OCI-LY3 (cell line): ENCODE data around the gene CELF5.
A peak's percentile ranks its signal among the peaks of the same experiment; 100 is the strongest.

Experiments used
- H2AFZ ChIP-seq: fragments of 200-600, 300-600 bp; shearing (Covaris generic); 2 replicates; pipeline ENCODE4 v1.6.0; 2014; ENCODE audit warnings: antibody characterized with exemption, low read depth, low read length
- H3K27ac ChIP-seq: fragments of 200-600, 300-600 bp; sonication (generic); 2 replicates; pipeline ENCODE4 v1.5.1; 2014; ENCODE audit warnings: mild to moderate bottlenecking, low read length, moderate library complexity, mixed read lengths
- H3K27me3 ChIP-seq: fragments of 200-600, 300-600 bp; sonication (generic); 2 replicates; pipeline ENCODE4 v1.6.1; 2014; ENCODE audit warnings: low read depth, low read length, mixed read lengths
- H3K36me3 ChIP-seq: fragments of 200-600, 300-600 bp; sonication (generic); replicated peaks from 2 replicates; pipeline ENCODE3; 2014; ENCODE audit warnings: low read depth, low read length, mixed read lengths
- H3K4me1 ChIP-seq: fragments of 300-600, 200-600 bp; sonication (generic); 2 replicates; pipeline ENCODE4 v1.6.1; 2014; ENCODE audit warnings: low read length, mixed read lengths
- H3K4me2 ChIP-seq: fragments of 200-600, 300-600 bp; sonication (generic); 2 replicates; pipeline ENCODE4 v1.6.1; 2014; ENCODE audit warnings: low read length, mixed read lengths
- H3K4me3 ChIP-seq: fragments of 300-600, 200-600 bp; sonication (generic); 2 replicates; pipeline ENCODE4 v1.5.1; 2014; ENCODE audit warnings: antibody characterized with exemption, mild to moderate bottlenecking, low read length, moderate library complexity
- H3K79me2 ChIP-seq: fragments of 300-600, 200-600 bp; shearing (Covaris generic); 2 replicates; pipeline ENCODE4 v1.6.1; 2014; ENCODE audit warnings: mild to moderate bottlenecking, low read length, mixed read lengths
- H3K9ac ChIP-seq: fragments of 300-600, 200-600 bp; shearing (Covaris generic); 2 replicates; pipeline ENCODE4 v1.6.0; 2014; ENCODE audit warnings: mild to moderate bottlenecking, low read length, moderate library complexity
- H3K9me3 ChIP-seq: fragments of 200-600, 300-600 bp; shearing (Covaris generic); 2 replicates; pipeline ENCODE4 v1.6.1; 2014; ENCODE audit warnings: low read length, mixed read lengths; ENCODE audit not compliant: insufficient read depth
- H4K20me1 ChIP-seq: fragments of 200-600, 300-600 bp; sonication (generic); 2 replicates; pipeline ENCODE4 v1.6.1; 2016; ENCODE audit warnings: low read length, mixed read lengths; ENCODE audit not compliant: insufficient read depth
- EZH2phosphoT487 ChIP-seq: fragments of 200-600 bp; shearing (Covaris generic); IDR thresholded peaks from 2 replicates; pipeline ENCODE4 v1.6.1; 2018; ENCODE audit warnings: antibody characterized with exemption, mixed run types, low read depth
- TF ChIP-seq, protein P1 (sequence below): fragments of 200-600, 300-600 bp; sonication (generic); IDR thresholded peaks from 2 replicates; pipeline ENCODE4 v1.5.1; 2014; ENCODE audit warnings: antibody characterized with exemption, low read length, low read depth

Gene CELF5

DNA sequence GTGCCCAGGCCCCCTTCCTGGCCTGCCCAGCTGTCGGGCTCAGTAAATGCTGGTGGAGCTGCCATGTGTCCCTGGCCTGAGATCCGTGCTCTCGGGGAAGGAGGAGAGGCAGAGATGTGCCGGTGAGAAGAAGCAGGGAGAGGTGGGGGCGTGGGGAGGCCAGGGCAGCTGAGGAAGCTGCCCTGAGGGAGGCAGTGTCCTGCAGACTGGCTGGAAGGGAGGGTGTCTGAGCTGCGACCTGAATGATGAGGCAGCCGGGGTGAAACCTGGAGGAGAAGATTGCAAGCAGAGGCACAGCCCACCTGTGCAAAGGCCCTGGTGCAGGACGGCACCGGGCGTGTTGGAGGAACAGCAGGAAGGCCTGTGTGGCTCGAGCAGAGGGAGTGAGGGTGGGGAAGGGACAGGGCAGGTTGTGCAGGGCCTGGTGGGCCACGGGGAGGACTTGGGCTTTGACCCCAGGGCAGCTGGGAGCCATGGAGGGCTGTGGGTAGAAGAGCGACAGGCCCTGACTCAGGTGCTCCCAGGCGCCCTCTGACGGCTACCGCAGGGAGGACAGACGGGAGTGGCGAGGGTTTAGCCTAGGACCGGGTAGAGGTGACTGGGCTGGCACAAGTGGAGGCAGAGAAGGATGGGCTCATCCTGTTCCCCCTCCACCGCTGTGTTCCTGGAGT is 14.0 kb upstream of the CELF5 start:
- H3K9ac ChIP-seq = no peak overlapping the region

DNA sequence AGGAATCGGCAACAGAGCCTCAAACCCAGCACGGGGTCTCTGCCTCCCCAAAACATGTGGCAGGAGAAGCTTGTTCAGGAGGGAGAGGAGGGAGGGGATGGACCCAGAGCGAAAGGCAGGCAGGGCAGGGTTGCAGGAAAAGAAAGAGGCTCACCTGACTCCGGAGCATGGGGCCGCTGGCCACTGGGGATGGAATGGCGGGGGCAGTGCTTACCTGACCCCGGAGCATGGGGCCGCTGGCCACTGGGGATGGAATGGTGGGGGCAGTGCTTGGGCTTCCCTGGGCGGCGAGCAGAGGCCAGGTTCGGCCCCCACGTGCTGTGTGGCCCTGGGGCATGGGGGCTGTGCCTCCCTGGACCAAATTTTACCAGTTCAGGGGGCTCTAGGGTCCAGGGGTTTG is 13.3 kb upstream of the CELF5 start:
- Histone ChIP-seq H2AFZ (no peak overlapping the region), H3K27me3 (no peaks in the 10 kb centered on the region), H3K4me1 (no peaks in the 10 kb centered on the region), H3K9me3 (no peaks in the 10 kb centered on the region), H3K9ac (no peak overlapping the region), H3K27ac (no peak overlapping the region), H4K20me1 (peaks cover 5% of the 10 kb centered on the region; the same call in 1 of the 2 replicates), H3K4me2 (no peak overlapping the region), H3K4me3 (no peak overlapping the region), H3K36me3 (peaks cover 7% of the 10 kb centered on the region), H3K79me2 (no peaks in the 10 kb centered on the region)
- no peak for TF ChIP-seq EZH2phosphoT487
- TF ChIP-seq, protein P1, sequence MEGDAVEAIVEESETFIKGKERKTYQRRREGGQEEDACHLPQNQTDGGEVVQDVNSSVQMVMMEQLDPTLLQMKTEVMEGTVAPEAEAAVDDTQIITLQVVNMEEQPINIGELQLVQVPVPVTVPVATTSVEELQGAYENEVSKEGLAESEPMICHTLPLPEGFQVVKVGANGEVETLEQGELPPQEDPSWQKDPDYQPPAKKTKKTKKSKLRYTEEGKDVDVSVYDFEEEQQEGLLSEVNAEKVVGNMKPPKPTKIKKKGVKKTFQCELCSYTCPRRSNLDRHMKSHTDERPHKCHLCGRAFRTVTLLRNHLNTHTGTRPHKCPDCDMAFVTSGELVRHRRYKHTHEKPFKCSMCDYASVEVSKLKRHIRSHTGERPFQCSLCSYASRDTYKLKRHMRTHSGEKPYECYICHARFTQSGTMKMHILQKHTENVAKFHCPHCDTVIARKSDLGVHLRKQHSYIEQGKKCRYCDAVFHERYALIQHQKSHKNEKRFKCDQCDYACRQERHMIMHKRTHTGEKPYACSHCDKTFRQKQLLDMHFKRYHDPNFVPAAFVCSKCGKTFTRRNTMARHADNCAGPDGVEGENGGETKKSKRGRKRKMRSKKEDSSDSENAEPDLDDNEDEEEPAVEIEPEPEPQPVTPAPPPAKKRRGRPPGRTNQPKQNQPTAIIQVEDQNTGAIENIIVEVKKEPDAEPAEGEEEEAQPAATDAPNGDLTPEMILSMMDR = no peak

More for the DNA sequence above, 14.0 kb upstream of the CELF5 start:
- H2AFZ ChIP-seq = no peak overlapping the region
- no peak overlapping the region for H3K27ac ChIP-seq
- no peak overlapping the region for H3K4me2 ChIP-seq
- H3K79me2 ChIP-seq = no peaks in the 10 kb centered on the region
- no peaks in the 10 kb centered on the region for H3K27me3 ChIP-seq
- peaks cover 7% of the 10 kb centered on the region for H3K36me3 ChIP-seq
- TF ChIP-seq, protein P1 = peak; percentile 62
- TF ChIP-seq EZH2phosphoT487 = no peak
- H3K4me1 ChIP-seq = no peaks in the 10 kb centered on the region
- H3K9me3 ChIP-seq = no peaks in the 10 kb centered on the region
- peaks cover 5% of the 10 kb centered on the region; the same call in 1 of the 2 replicates for H4K20me1 ChIP-seq
- no peak overlapping the region for H3K4me3 ChIP-seq

DNA sequence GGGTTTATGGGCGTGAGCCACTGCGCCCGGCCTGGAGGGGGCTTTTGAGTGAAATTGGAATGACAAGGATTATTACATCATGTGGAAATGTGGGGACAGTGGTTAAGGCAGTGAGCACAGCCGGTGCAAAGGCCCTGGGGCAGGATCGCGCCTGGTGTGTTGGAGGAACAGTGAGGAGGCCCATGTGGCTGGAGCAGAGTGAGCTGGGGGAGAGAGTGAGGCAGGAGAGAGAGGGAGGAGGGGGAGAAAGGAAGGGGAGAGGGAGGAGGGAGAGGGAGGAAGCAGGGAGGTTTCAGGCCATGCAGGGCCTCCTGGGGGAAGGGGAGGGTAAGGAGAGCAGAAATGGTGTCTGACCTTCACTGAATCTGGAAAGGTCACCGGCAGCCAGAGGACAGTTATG is 11.3 kb upstream of the CELF5 start:
- H3K4me2 ChIP-seq = no peak overlapping the region
- no peak overlapping the region for H3K9ac ChIP-seq
- H3K79me2 ChIP-seq = no peaks in the 10 kb centered on the region

DNA sequence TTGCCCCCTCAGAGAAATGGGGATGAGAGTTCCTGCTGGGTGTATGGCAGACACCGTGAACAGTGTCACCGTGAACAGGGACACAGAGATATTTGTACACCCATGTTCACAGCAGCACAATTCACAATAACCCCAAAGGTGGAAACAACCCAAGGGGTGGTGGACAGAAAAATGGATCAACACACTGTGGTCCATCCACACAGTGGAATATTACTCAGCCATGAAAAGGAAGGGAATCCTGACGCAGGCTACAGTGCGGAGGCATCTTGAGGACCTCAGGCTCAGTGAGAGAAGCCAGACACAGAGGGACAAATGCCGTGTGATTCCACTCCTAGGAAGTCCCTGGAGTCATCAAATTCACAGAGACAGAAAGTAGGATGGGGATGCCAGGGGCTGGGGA is 7.6 kb upstream of the CELF5 start:
- H3K27ac ChIP-seq = no peak overlapping the region
- H3K4me2 ChIP-seq = no peak overlapping the region
- peaks cover 3% of the 10 kb centered on the region for H3K36me3 ChIP-seq
- no peaks in the 10 kb centered on the region for H4K20me1 ChIP-seq
- no peak overlapping the region for H2AFZ ChIP-seq
- H3K9me3 ChIP-seq = no peaks in the 10 kb centered on the region
- H3K4me1 ChIP-seq = no peaks in the 10 kb centered on the region
- H3K27me3 ChIP-seq = no peaks in the 10 kb centered on the region
- no peak overlapping the region for H3K9ac ChIP-seq
- TF ChIP-seq, protein P1 = no peak
- TF ChIP-seq EZH2phosphoT487 = no peak
- H3K4me3 ChIP-seq = no peak overlapping the region
- H3K79me2 ChIP-seq = no peaks in the 10 kb centered on the region

More for the DNA sequence above, 11.3 kb upstream of the CELF5 start:
- Histone ChIP-seq H3K9me3 (no peaks in the 10 kb centered on the region), H3K36me3 (peaks cover 3% of the 10 kb centered on the region), H3K4me1 (no peaks in the 10 kb centered on the region), H3K4me3 (no peak overlapping the region), H2AFZ (no peak overlapping the region), H3K27me3 (no peaks in the 10 kb centered on the region), H4K20me1 (peaks cover 5% of the 10 kb centered on the region; the same call in 1 of the 2 replicates), H3K27ac (no peak overlapping the region)
- TF ChIP-seq, protein P1 = no peak
- TF ChIP-seq EZH2phosphoT487 = no peak
